Suprapubic skin (tissue), 3 donors: ENCODE results near the gene ADGRA1.

ENCODE experiments used
- CTCF ChIP-seq, 2 donors: fragments of 200-600 bp in 1 of 2; fragments of 450-650 bp in 1 of 2; sonication (generic) in 1 of 2; IDR thresholded peaks; one replicate each; pipeline ENCODE4 v1.5.1; 2016 to 2019; ENCODE audit warnings: antibody characterized with exemption in 2 of 2, mild to moderate bottlenecking in 1 of 2, moderate library complexity in 1 of 2
- EP300 ChIP-seq: sonication (generic); formaldehyde crosslinking; IDR thresholded peaks from one replicate; pipeline ENCODE4 v1.6.1; 2017; ENCODE audit warnings: antibody characterized with exemption
- POLR2A ChIP-seq, 2 donors: fragments of 450-650 bp; IDR thresholded peaks; one replicate each; pipeline ENCODE4 v1.6.1; 2017; ENCODE audit warnings: antibody characterized with exemption in 2 of 2, mild to moderate bottlenecking in 2 of 2, moderate library complexity in 2 of 2

- TF ChIP-seq POLR2A (IDR thresholded peaks at IDR 0.05) (no peak), CTCF (IDR thresholded peaks at IDR 0.05) (no peak), EP300 (no peak)
These were observed 38.8 kb upstream of the ADGRA1 start for GRCh38 chr10:133048926-133049325.
